Astrocyte (in vitro differentiated cells and primary cell): Measurements from ENCODE around the gene FGF1.

Source experiments
- CTCF ChIP-seq: IDR thresholded peaks from 2 replicates; pipeline ENCODE4 v1.5.1; 2011; ENCODE audit warnings: low read depth, mild to moderate bottlenecking, inconsistent platforms, low read length, moderate library complexity; ENCODE audit not compliant: insufficient read depth
- EZH2 ChIP-seq: IDR thresholded peaks from 2 replicates; pipeline ENCODE4 v1.6.1; 2012; ENCODE audit warnings: mild to moderate bottlenecking, low read length, inconsistent platforms; ENCODE audit not compliant: insufficient read depth

DNA sequence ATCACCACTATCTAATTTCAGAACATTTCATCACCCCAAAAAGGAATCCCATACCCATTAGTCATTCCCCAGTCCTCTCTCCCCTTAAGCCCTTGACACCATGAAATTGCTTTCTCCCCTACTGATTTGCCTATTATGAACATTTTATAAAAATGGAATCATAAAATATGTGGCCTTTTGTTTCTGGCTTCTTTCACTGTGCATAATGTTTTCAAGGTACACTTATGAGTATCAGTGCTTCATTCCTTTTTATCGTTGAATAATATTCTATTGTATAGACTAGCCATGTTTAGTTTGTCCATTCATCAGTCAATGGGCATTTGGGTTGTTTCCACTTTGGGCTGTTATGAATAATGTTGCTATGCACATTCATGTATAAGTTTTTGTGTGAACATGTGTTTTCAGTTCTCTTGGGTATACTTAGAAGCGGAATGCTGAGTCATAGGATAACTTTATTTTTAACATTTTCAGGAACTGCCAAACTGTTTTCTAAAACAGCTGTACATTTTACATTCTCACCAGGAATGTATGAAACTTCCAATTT lies 40.4 kb upstream of the FGF1 start:
- TF ChIP-seq CTCF (no peak), EZH2 (no peak)
